Measurements from ENCODE around the gene THRA.

Gene THRA

DNA sequence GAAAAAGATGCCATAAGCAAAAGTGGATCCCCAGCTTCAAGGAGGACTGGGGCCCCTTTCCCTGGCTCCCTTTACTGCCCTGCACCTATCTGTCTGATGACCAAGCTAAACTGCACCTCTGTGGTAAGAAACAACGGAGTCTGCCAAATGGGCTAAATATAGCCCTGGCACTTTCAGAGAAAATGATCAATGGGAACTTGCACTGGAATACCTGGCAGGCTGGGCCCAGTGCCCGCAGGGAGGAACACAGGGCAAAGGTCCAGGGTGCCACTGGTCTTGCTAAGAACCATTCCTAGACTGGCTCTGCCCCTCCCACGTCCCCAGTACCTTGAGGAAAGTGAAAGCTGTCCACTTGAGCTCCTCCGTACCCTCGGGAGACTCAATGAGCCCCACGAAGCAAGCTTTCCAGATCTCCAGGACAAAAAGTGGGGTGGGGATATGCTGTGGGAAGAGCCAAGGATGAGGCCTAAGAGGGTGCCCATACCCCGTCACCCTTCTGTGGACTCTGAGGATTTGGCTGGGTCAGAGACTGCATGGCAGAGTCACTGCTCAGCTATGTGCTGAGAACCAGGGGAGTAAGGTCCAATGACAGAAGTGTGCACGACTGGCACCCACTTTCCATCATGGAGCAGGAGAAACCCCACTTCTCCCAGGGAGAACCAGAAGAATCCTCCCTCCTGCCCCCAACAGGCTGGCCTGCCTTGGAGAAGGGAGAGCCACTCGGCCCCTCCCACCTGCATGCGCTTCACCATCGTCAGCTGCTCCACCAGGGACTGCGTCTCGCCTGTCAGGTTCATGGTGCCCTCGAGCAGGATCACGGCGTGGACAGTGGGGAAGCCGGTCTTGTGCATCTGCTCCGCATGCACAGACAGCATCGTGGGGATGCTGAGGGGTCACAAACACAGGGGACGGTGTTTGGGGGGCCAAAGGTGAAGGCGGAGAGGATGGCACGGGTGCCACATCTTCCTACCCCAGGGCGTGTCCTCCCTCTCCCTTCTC lies 30.1 kb upstream of the THRA start:
- H3K4me3 Mint-ChIP-seq: no peak overlapping the region
- no peak for DNase-seq
- no peaks in the 10 kb centered on the region for H3K27me3 Mint-ChIP-seq (ENCODE audit: low read depth, poor library complexity)
- no peak overlapping the region for H3K27ac Mint-ChIP-seq
- H3K9me3 Mint-ChIP-seq: no peaks in the 10 kb centered on the region
- TF ChIP-seq, protein P1, sequence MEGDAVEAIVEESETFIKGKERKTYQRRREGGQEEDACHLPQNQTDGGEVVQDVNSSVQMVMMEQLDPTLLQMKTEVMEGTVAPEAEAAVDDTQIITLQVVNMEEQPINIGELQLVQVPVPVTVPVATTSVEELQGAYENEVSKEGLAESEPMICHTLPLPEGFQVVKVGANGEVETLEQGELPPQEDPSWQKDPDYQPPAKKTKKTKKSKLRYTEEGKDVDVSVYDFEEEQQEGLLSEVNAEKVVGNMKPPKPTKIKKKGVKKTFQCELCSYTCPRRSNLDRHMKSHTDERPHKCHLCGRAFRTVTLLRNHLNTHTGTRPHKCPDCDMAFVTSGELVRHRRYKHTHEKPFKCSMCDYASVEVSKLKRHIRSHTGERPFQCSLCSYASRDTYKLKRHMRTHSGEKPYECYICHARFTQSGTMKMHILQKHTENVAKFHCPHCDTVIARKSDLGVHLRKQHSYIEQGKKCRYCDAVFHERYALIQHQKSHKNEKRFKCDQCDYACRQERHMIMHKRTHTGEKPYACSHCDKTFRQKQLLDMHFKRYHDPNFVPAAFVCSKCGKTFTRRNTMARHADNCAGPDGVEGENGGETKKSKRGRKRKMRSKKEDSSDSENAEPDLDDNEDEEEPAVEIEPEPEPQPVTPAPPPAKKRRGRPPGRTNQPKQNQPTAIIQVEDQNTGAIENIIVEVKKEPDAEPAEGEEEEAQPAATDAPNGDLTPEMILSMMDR (IDR thresholded peaks at IDR 0.05): no peak
- peaks cover 11% of the 10 kb centered on the region for H3K4me1 Mint-ChIP-seq
- H3K36me3 Mint-ChIP-seq (ENCODE audit: low read depth): peaks cover 55% of the 10 kb centered on the region

GRCh38 chr17:40033339-40033738 lies 29.4 kb upstream of the THRA start:
- DNase-seq: no peak

DNA sequence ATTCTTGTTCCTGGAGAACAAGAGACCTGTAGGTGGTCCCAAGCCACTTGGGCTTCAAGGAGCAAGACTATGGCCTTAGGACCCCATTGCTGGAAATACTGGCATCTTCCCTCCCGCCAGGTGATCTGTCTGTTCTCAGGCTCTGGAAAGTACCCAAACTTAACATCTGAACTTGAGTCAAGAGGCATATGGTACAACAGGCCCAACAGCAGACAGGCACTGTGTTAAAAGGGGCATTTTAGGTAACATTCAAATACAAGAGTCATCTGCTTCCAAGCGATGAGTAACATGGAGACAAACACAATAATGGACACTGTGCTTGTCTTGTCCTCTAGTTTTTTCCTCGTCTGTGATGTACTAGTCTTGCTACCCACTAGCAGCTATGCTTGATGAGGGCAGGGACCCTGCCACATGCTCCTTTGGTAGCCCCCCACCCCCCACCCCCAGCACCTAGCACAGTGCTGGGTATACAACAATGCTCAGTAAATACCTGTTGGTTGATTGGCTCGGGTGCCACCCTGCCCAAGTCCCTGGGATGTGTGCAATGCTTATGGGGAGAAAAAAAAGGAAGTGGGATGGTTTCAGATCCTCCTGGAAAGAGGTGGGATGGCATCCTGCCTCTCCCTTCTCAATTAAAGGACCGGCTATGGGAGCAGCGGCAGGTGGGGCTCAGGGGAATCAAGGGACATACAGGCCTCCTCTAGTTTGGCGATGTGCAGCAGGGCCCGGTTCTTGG lies 28.2 kb upstream of the THRA start:
- no peak for DNase-seq
- H3K27me3 Mint-ChIP-seq (ENCODE audit: low read depth, poor library complexity): no peaks in the 10 kb centered on the region
- peaks cover 22% of the 10 kb centered on the region for H3K4me1 Mint-ChIP-seq
- no peak overlapping the region for H3K4me3 Mint-ChIP-seq
- H3K27ac Mint-ChIP-seq: no peak overlapping the region
- H3K9me3 Mint-ChIP-seq: no peaks in the 10 kb centered on the region
- TF ChIP-seq, protein P1 (IDR thresholded peaks at IDR 0.05): no peak
- peaks cover 52% of the 10 kb centered on the region for H3K36me3 Mint-ChIP-seq (ENCODE audit: low read depth)

More at GRCh38 chr17:40033339-40033738, 29.4 kb upstream of the THRA start:
- peaks cover 54% of the 10 kb centered on the region for H3K36me3 Mint-ChIP-seq (ENCODE audit: low read depth)
- no peaks in the 10 kb centered on the region for H3K9me3 Mint-ChIP-seq
- TF ChIP-seq, protein P1 (IDR thresholded peaks at IDR 0.05): no peak
- H3K4me1 Mint-ChIP-seq: peaks cover 11% of the 10 kb centered on the region
- no peak overlapping the region for H3K4me3 Mint-ChIP-seq
- no peaks in the 10 kb centered on the region for H3K27me3 Mint-ChIP-seq (ENCODE audit: low read depth, poor library complexity)
- no peak overlapping the region for H3K27ac Mint-ChIP-seq

DNA sequence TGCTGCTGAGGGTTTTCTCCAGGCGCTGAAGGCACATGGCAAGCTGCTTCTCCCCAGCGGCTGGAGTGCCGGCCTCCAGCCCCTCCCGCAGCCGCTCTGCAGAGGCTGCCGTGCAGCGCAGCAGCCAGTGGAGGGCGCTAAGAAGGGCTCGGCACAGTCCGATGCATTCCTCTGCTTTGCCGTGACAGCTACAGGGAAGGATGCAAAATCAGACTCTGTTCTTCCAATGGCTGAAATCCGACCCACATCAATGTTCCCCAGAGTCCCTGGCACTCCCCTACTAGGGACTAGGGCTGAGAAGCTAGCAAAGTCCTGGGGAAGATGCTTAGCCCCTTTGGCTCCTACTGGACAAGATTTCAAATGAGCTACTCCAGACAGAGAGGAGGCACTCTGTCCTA lies 27.6 kb upstream of the THRA start:
- H3K36me3 Mint-ChIP-seq (ENCODE audit: low read depth): peaks cover 48% of the 10 kb centered on the region
- H3K4me3 Mint-ChIP-seq: no peak overlapping the region
- H3K27me3 Mint-ChIP-seq (ENCODE audit: low read depth, poor library complexity): no peaks in the 10 kb centered on the region
- H3K4me1 Mint-ChIP-seq: peaks cover 22% of the 10 kb centered on the region
- no peak overlapping the region for H3K27ac Mint-ChIP-seq
- TF ChIP-seq, protein P1 (IDR thresholded peaks at IDR 0.05): peak; percentile 71
- DNase-seq: peak; percentile 74
- no peaks in the 10 kb centered on the region for H3K9me3 Mint-ChIP-seq

DNA sequence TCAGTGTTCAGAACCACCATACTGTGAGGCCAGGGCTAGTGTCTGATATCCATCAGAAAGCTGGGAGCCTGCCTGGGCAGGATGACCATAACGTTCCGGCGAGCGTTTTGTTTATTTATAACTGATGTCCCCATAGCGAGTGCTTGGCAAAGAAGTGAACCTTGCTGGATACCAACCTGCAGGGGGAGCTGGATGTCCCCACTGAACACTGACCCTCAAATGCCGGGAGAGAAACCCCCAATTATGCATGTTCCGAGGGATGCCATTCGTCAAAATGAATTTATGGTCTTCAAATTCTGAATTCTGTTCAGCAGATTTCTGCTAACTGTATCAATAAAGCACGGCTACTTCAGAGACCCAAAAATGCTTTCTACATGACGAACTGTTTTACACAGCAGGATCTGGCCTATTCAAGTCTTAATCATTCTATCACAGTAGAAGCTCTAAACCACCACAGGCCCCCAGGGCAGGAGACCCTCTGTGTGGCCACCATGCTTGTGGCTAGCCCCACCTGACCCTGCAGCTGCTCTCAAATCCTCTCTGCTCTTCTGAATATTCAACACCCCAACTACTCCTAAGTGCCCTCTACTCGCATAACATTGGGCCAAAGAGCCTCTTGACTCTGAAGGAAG lies 23.8 kb upstream of the THRA start:
- Mint-ChIP-seq H3K27me3 (ENCODE audit: low read depth, poor library complexity) (no peaks in the 10 kb centered on the region), H3K9me3 (no peaks in the 10 kb centered on the region), H3K27ac (no peak overlapping the region), H3K4me3 (no peak overlapping the region), H3K4me1 (peaks cover 22% of the 10 kb centered on the region), H3K36me3 (ENCODE audit: low read depth) (peaks cover 33% of the 10 kb centered on the region)
- DNase-seq: peak; percentile 36
- TF ChIP-seq, protein P1 (IDR thresholded peaks at IDR 0.05): peak; percentile 37

Measured in nephron progenitor cell (in vitro differentiated cells).